SK-N-MC (cell line): Measurements from ENCODE around the gene TMEM63A.

ENCODE experiments used
- EZH2 ChIP-seq: fragments of 200-600 bp; sonication (generic); IDR thresholded peaks from one replicate; pipeline ENCODE4 v1.6.1; 2017; ENCODE audit warnings: antibody characterized with exemption
- POLR2AphosphoS5 ChIP-seq: IDR thresholded peaks from 2 replicates; pipeline ENCODE4 v1.6.1; 2012; ENCODE audit warnings: mild to moderate bottlenecking, low read depth, low read length, borderline replicate concordance

DNA sequence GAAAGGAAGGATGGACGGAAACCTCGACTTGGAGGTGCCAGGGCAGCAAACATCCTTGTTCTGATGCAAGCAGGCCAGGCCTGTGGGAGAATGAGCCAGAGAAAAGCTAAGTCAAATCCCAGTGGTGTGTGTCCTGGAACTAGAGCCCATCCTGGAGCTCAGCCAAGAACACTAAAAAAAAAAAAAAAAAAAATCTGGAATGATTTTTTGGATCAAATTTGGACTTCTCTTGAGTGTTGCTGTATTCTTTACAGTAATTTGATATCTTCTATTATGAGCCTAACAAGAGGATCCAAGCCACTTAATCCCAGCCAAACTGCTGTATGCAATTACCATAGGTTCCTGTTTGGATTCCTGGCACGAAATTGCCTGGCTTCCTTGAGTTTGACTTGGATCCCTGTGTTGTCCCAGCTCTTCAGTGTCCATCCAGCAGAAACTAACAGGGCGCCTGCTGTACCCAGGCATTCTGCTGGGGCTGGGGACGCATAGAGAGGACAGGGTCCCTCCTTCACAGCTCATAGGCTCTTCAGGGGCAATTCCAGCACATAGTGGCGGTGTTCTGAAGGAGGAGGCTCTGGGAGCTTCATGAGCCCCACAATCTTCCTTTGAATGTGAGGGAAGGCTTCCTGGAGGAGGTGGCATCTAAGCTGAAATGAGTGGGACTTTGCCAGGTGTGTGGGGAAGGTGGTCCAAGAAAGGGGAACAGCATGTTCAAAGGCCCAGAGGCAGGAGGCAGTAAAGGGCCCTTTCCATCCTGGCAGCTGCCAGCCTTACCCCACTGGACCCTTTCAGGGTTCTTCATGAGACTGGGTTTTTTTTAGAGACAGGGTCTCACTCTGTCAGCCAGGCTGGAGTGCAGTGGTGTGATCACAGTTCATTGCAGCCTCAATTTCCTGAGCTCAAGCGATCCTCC, 47.5 kb downstream of the TMEM63A start:
- TF ChIP-seq POLR2AphosphoS5 (no peak), EZH2 (no peak)
